ENCODE data around the gene GOLGA6L10. TPM values are rescaled to one million over a fixed set of nuclear protein-coding genes. Genes with fewer than 3 reads are reported as not detected.
"Not testable (repeated sequence)": the region's sequence is repeated elsewhere in the genome, so short reads cannot be mapped to it uniquely, and the experiment has no call there.

Gene GOLGA6L10
- total RNA-seq, 4 donors from 2014 or later: 0.60 to 4.5 (median 2.0) TPM

- not testable (repeated sequence) for H3K27ac ChIP-seq, H3K9me3 ChIP-seq, H3K36me3 ChIP-seq, H3K27me3 ChIP-seq, H3K4me3 ChIP-seq, H3K4me1 ChIP-seq
- TF ChIP-seq CTCF (IDR thresholded peaks at IDR 0.05): peak in 1 of 2 donors; percentile 47
- peak in 1 of 2 donors; percentile 64 for DNase-seq (ENCODE audit: low spot score in 2 of 2)
- 72% methylated on average over 9 of the region's 11 CpGs for WGBS
Measured at GRCh38 chr15:82342632-82343374, 6.5 kb downstream of the GOLGA6L10 start.

GRCh38 chr15:82338573-82338972 lies 10.7 kb downstream of the GOLGA6L10 start:
- not testable (repeated sequence) for H3K27ac ChIP-seq; H3K36me3 ChIP-seq; H3K4me3 ChIP-seq; H3K27me3 ChIP-seq; DNase-seq (ENCODE audit: low spot score in 2 of 2); H3K9me3 ChIP-seq; H3K4me1 ChIP-seq
- WGBS: 95% methylated on average over 7 of the region's 8 CpGs

GRCh38 chr15:82338053-82338452 lies 11.2 kb downstream of the GOLGA6L10 start:
- not testable (repeated sequence) for DNase-seq (ENCODE audit: low spot score in 2 of 2); H3K27me3 ChIP-seq; H3K9me3 ChIP-seq; H3K4me3 ChIP-seq; H3K27ac ChIP-seq; H3K36me3 ChIP-seq; H3K4me1 ChIP-seq
- 70% methylated on average over 3 of the region's 11 CpGs for WGBS

- 100% methylated on average over 1 of the region's 5 CpGs for WGBS
- H3K36me3 ChIP-seq, H3K27me3 ChIP-seq, H3K4me1 ChIP-seq, H3K9me3 ChIP-seq, H3K27ac ChIP-seq, H3K4me3 ChIP-seq: not testable (repeated sequence)
- peak in 1 of 2 donors; percentile 43 for DNase-seq (ENCODE audit: low spot score in 2 of 2)
Measured at GRCh38 chr15:82337051-82337450, 12.2 kb downstream of the GOLGA6L10 start.

GRCh38 chr15:82336180-82336647 lies 13.1 kb downstream of the GOLGA6L10 start:
- not testable (repeated sequence) for H3K36me3 ChIP-seq, H3K4me1 ChIP-seq, H3K27ac ChIP-seq, H3K4me3 ChIP-seq, H3K9me3 ChIP-seq, H3K27me3 ChIP-seq
- WGBS: 71% methylated on average over 4 of the region's 10 CpGs
- DNase-seq (ENCODE audit: low spot score in 2 of 2): peak; percentile 40 to 65

- not testable (repeated sequence) for H3K27me3 ChIP-seq, H3K36me3 ChIP-seq
Measured at GRCh38 chr15:82335006-82335405, 14.3 kb downstream of the GOLGA6L10 start.

GRCh38 chr15:82334554-82334932 lies 14.7 kb downstream of the GOLGA6L10 start:
- H3K27ac ChIP-seq; DNase-seq (ENCODE audit: low spot score in 2 of 2); H3K27me3 ChIP-seq; H3K4me1 ChIP-seq; H3K9me3 ChIP-seq; H3K4me3 ChIP-seq; H3K36me3 ChIP-seq: not testable (repeated sequence)
- no CpG with 5 or more reads among the region's 9 CpGs for WGBS

More at GRCh38 chr15:82335006-82335405, 14.3 kb downstream of the GOLGA6L10 start:
- H3K4me3 ChIP-seq; DNase-seq (ENCODE audit: low spot score in 2 of 2); H3K27ac ChIP-seq; H3K9me3 ChIP-seq; H3K4me1 ChIP-seq: not testable (repeated sequence)
- 94% methylated on average over 2 of the region's 2 CpGs for WGBS

GRCh38 chr15:82333603-82334553 lies 15.4 kb downstream of the GOLGA6L10 start:
- H3K4me3 ChIP-seq, H3K36me3 ChIP-seq, H3K9me3 ChIP-seq, H3K27ac ChIP-seq, H3K4me1 ChIP-seq, H3K27me3 ChIP-seq: not testable (repeated sequence)
- DNase-seq (ENCODE audit: low spot score in 2 of 2): peak in 1 of 2 donors; percentile 43
- WGBS: 80% methylated on average over 5 of the region's 43 CpGs

GRCh38 chr15:82332711-82333602 lies 16.3 kb downstream of the GOLGA6L10 start:
- H3K36me3 ChIP-seq, H3K9me3 ChIP-seq, H3K4me1 ChIP-seq, H3K27me3 ChIP-seq, H3K27ac ChIP-seq, H3K4me3 ChIP-seq: not testable (repeated sequence)
- DNase-seq (ENCODE audit: low spot score in 2 of 2): peak in 1 of 2 donors; percentile 57
- WGBS: no CpG with 5 or more reads among the region's 13 CpGs

- not testable (repeated sequence) for H3K36me3 ChIP-seq, H3K27me3 ChIP-seq, H3K4me1 ChIP-seq, H3K27ac ChIP-seq, H3K9me3 ChIP-seq, H3K4me3 ChIP-seq
- peak in 1 of 2 donors; percentile 11 for DNase-seq (ENCODE audit: low spot score in 2 of 2)
- WGBS: no CpG with 5 or more reads among the region's 3 CpGs
Measured at GRCh38 chr15:82331576-82332304, 17.5 kb downstream of the GOLGA6L10 start.

- no CpG with 5 or more reads among the region's 11 CpGs for WGBS
- H3K36me3 ChIP-seq, H3K27ac ChIP-seq, H3K27me3 ChIP-seq, H3K4me1 ChIP-seq, H3K9me3 ChIP-seq, H3K4me3 ChIP-seq: not testable (repeated sequence)
- peak in 1 of 2 donors; percentile 29 for DNase-seq (ENCODE audit: low spot score in 2 of 2)
Measured at GRCh38 chr15:82330921-82331320, 18.4 kb downstream of the GOLGA6L10 start.

GRCh38 chr15:82329039-82329438 lies 20.2 kb downstream of the GOLGA6L10 start:
- DNase-seq (ENCODE audit: low spot score in 2 of 2): peak in 1 of 2 donors; percentile 7
- not testable (repeated sequence) for H3K4me3 ChIP-seq, H3K27me3 ChIP-seq, H3K36me3 ChIP-seq, H3K4me1 ChIP-seq, H3K27ac ChIP-seq, H3K9me3 ChIP-seq
- no CpG with 5 or more reads among the region's 13 CpGs for WGBS

Measured in suprapubic skin (tissue), 4 donors.